ENCODE data around the gene VAC14. TPM values are rescaled to one million over a fixed set of nuclear protein-coding genes. Genes with fewer than 3 reads are reported as not detected.

VAC14 gene
- total RNA-seq, 1 donor from 2014 or later = 38.4 TPM

DNA sequence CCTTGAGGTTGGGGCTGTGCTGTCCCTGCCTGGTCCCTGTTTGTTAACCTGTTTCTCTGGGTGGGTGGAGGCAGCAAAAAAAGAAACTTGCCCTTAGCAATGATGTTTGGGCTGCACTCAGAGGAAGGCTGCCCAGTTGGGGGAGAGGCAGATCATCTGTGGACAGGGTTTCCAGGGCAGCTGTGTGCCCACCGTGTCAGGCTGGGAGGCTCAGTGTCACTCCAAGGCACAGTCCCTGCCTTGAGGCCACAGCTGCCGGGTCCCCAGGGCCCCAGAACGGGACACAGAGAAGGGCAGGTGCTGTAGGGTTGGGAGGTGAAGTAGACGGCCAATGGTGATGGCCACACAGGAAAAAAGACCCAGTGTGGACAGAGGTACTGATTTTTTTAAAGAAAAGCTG is 150.7 kb downstream of the VAC14 start:
- H3K27me3 Mint-ChIP-seq = peaks cover 5% of the 10 kb centered on the region
- no peak for DNase-seq (ENCODE audit: low spot score, unreplicated experiment)
- no peaks in the 10 kb centered on the region for H3K9me3 Mint-ChIP-seq (ENCODE audit: low read depth)
- H3K27ac Mint-ChIP-seq = no peak overlapping the region
- TF ChIP-seq, protein P1, sequence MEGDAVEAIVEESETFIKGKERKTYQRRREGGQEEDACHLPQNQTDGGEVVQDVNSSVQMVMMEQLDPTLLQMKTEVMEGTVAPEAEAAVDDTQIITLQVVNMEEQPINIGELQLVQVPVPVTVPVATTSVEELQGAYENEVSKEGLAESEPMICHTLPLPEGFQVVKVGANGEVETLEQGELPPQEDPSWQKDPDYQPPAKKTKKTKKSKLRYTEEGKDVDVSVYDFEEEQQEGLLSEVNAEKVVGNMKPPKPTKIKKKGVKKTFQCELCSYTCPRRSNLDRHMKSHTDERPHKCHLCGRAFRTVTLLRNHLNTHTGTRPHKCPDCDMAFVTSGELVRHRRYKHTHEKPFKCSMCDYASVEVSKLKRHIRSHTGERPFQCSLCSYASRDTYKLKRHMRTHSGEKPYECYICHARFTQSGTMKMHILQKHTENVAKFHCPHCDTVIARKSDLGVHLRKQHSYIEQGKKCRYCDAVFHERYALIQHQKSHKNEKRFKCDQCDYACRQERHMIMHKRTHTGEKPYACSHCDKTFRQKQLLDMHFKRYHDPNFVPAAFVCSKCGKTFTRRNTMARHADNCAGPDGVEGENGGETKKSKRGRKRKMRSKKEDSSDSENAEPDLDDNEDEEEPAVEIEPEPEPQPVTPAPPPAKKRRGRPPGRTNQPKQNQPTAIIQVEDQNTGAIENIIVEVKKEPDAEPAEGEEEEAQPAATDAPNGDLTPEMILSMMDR (IDR thresholded peaks at IDR 0.05; ENCODE audit: unreplicated experiment) = no peak
- H3K36me3 Mint-ChIP-seq (ENCODE audit: insufficient read depth) = no peaks in the 10 kb centered on the region
- peaks cover 1% of the 10 kb centered on the region for H3K4me1 Mint-ChIP-seq (ENCODE audit: low read depth)
- no peak overlapping the region for H3K4me3 Mint-ChIP-seq (ENCODE audit: low read depth)

DNA sequence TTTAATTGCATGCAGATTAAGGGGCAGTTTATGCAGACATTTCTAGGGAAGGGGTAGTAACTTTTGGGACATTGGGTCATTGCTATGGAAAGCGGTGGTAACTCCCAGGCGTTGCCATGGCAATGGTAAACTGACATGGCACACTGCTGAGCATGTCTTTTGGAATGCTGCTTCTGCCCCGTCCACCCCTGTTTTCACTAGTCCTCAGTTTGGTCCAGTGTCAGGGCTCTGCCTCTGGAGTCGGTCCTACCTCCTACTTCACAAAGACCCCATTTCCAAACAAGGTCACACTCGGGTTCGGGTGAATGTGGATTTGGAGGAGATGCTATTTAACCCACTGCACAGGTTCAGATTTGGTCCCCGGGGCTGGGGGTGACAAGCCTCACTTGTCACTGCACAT is 151.7 kb downstream of the VAC14 start:
- H3K9me3 Mint-ChIP-seq (ENCODE audit: low read depth) = no peaks in the 10 kb centered on the region
- no peaks in the 10 kb centered on the region for H3K36me3 Mint-ChIP-seq (ENCODE audit: insufficient read depth)
- H3K27me3 Mint-ChIP-seq = peaks cover 7% of the 10 kb centered on the region
- no peak overlapping the region for H3K27ac Mint-ChIP-seq
- no peak overlapping the region for H3K4me3 Mint-ChIP-seq (ENCODE audit: low read depth)
- no peak for DNase-seq (ENCODE audit: low spot score, unreplicated experiment)
- H3K4me1 Mint-ChIP-seq (ENCODE audit: low read depth) = peaks cover 1% of the 10 kb centered on the region
- TF ChIP-seq, protein P1 (IDR thresholded peaks at IDR 0.05; ENCODE audit: unreplicated experiment) = no peak

DNA sequence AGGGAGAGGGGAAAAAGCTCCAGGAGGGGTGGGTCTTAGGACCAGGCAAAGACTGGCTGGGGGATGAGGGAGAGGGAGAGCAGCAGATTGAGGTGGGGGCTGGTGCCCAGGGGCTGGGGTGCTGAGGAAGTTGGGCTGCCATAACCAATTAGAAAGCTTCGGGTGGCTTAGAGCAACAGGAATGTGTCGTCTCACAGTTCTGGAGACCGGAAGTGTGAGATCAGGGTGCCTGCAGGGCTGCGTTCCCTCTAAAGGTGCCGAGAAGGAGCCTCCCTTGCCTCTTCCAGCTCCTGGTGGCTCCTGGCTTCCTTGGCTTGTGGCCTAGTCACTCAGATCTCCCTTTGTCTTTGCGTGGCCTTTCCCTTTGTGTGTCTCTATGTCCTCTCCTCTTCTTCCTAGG is 152.4 kb downstream of the VAC14 start:
- Mint-ChIP-seq H3K4me3 (ENCODE audit: low read depth) (no peak overlapping the region), H3K9me3 (ENCODE audit: low read depth) (no peaks in the 10 kb centered on the region), H3K27ac (no peak overlapping the region), H3K27me3 (peaks cover 3% of the 10 kb centered on the region), H3K36me3 (ENCODE audit: insufficient read depth) (no peaks in the 10 kb centered on the region), H3K4me1 (ENCODE audit: low read depth) (no peaks in the 10 kb centered on the region)
- TF ChIP-seq, protein P1 (IDR thresholded peaks at IDR 0.05; ENCODE audit: unreplicated experiment) = no peak
- DNase-seq (ENCODE audit: low spot score, unreplicated experiment) = no peak

DNA sequence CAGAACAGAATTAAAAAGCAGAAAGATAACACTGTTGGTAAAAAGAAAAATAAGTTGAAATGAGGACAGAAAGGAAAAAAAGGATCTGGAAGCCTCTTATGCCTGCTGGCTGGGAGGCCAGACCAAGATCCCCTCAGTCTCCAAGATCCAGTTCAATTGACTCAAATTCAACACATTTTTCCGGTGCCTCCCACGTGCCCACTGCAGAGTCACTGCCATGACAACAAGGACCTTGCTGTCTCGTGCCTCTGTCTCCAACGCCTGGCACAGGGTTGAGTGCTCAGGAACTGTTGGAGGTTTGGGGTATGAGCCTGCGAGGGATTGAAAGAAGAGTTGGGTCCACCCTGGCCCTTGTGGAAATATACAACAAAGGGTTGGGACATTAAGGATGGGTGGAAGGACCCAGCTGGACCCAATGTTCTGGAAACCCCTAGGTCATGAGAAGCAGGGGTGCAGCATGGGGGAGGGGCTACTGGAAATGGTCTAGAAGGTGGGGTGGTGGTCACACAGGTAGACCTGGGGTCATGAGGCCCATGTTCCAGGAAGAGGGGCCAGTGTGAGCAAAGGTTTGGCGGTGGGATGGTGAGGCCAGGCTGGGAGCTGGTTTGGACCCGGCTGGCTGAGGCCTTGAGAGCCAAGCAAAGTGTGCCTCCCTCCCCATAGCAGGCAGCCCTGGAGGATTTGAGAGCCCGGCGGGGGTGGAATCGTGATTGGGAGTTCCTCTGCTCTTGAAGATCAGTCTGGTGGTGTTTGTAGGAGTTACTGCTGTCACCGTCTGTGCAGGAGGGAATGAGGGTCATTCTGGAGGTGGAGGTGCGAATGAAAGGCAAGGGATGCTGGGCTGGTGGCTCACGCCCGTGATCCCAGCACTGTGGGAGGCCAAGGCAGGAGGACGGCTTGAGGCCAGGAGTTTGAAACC is 153.3 kb downstream of the VAC14 start:
- H3K27me3 Mint-ChIP-seq = peaks cover 2% of the 10 kb centered on the region
- no peaks in the 10 kb centered on the region for H3K4me1 Mint-ChIP-seq (ENCODE audit: low read depth)
- TF ChIP-seq, protein P1 (IDR thresholded peaks at IDR 0.05; ENCODE audit: unreplicated experiment) = no peak
- H3K4me3 Mint-ChIP-seq (ENCODE audit: low read depth) = no peak overlapping the region
- no peaks in the 10 kb centered on the region for H3K9me3 Mint-ChIP-seq (ENCODE audit: low read depth)
- no peak for DNase-seq (ENCODE audit: low spot score, unreplicated experiment)
- no peak overlapping the region for H3K27ac Mint-ChIP-seq
- no peaks in the 10 kb centered on the region for H3K36me3 Mint-ChIP-seq (ENCODE audit: insufficient read depth)

DNA sequence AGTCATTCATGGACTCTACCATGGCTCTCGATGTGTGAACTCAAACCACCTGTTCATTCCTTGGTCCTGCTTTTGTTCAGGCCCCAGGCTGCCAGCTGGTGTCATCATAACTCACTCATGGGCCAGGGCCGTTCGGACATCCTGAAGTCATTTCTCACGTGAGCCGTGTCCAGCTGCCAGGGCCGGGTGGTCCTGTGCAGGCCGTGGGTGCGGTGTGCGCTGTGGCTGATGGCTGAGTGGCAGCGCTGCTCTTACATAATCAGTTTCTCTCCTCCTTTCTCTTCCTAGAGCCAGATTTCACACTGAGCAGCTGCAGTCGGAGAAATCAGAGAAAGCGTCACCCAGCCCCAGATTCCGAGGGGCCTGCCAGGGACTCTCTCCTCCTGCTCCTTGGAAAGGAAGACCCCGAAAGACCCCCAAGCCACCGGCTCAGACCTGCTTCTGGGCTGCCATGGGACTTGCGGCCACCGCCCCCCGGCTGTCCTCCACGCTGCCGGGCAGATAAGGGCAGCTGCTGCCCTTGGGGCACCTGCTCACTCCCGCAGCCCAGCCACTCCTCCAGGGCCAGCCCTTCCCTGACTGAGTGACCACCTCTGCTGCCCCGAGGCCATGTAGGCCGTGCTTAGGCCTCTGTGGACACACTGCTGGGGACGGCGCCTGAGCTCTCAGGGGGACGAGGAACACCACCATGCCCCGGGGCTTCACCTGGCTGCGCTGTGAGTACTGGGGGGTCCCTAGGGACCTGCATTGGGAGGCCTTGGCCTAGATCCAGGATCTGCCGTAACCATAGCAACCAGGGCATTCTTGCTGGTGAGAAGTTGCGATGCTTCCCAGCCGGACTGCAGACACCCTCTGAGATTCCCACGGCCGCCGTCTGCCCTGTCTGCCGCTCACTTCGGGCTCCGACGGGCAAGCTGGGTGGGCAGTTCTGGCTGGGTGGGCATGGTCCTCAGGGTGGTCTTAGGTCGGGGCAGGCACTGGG is 154.4 kb downstream of the VAC14 start, which contains the start of gene IL34:
IL34 (plus strand) TSS at position 300 of the 982 bp plus-strand sequence; CDS start at position 689, 389 bp downstream.
- Mint-ChIP-seq H3K4me3 (ENCODE audit: low read depth) (no peak within 1 kb of the TSS), H3K9me3 (ENCODE audit: low read depth) (no peaks in the 10 kb centered on the region), H3K27ac (no peak within 1 kb of the TSS), H3K4me1 (ENCODE audit: low read depth) (no peaks in the 10 kb centered on the region), H3K27me3 (peaks cover 2% of the 10 kb centered on the region), H3K36me3 (ENCODE audit: insufficient read depth) (no peaks in the 10 kb centered on the region)
- TF ChIP-seq, protein P1 (IDR thresholded peaks at IDR 0.05; ENCODE audit: unreplicated experiment) = no peak
- no peak for DNase-seq (ENCODE audit: low spot score, unreplicated experiment)
